SJCRH30 (cell line): Measurements from ENCODE around the gene APOB. TPM values are rescaled to one million over a fixed set of nuclear protein-coding genes. Genes with fewer than 3 reads are reported as not detected.

ENCODE experiments used
- DNase-seq, 2 experiments: peaks; one replicate each; pipeline ENCODE4 v3.0.0-alpha.2; 2015 to 2020
- H3K27ac ChIP-seq: fragments of 250-450 bp; sonication (Bioruptor Pico); 2 replicates; pipeline ENCODE4 v1.5.1; 2020; ENCODE audit warnings: mild to moderate bottlenecking, moderate library complexity
- H3K27me3 ChIP-seq: fragments of 250-450 bp; sonication (Bioruptor Pico); 2 replicates; pipeline ENCODE4 v1.5.1; 2020; ENCODE audit warnings: mild to moderate bottlenecking, moderate library complexity
- H3K36me3 ChIP-seq: fragments of 250-450 bp; sonication (Bioruptor Pico); 2 replicates; pipeline ENCODE4 v1.5.1; 2020; ENCODE audit warnings: mild to moderate bottlenecking, moderate library complexity
- H3K4me1 ChIP-seq: fragments of 250-450 bp; sonication (Bioruptor Pico); 2 replicates; pipeline ENCODE4 v1.5.1; 2020; ENCODE audit warnings: mild to moderate bottlenecking, moderate library complexity
- H3K4me3 ChIP-seq: fragments of 250-450 bp; sonication (Bioruptor Pico); 2 replicates; pipeline ENCODE4 v1.5.1; 2020; ENCODE audit warnings: mild to moderate bottlenecking, moderate library complexity
- H3K9me3 ChIP-seq: fragments of 250-450 bp; sonication (Bioruptor Pico); replicated peaks from 2 replicates; pipeline ENCODE4 v1.5.1; 2020; ENCODE audit warnings: mild to moderate bottlenecking, moderate library complexity
- total RNA-seq: library from RNA; depleted of rRNA; stranded (reverse); fragments of >200 nt; shearing (Covaris generic); gene quantifications from 2 replicates; pipeline ENCODE4 v1.2.3, GENCODE V29; 2014

Gene APOB
- total RNA-seq, 1 experiment from 2014 or later: 0.08 TPM

DNA sequence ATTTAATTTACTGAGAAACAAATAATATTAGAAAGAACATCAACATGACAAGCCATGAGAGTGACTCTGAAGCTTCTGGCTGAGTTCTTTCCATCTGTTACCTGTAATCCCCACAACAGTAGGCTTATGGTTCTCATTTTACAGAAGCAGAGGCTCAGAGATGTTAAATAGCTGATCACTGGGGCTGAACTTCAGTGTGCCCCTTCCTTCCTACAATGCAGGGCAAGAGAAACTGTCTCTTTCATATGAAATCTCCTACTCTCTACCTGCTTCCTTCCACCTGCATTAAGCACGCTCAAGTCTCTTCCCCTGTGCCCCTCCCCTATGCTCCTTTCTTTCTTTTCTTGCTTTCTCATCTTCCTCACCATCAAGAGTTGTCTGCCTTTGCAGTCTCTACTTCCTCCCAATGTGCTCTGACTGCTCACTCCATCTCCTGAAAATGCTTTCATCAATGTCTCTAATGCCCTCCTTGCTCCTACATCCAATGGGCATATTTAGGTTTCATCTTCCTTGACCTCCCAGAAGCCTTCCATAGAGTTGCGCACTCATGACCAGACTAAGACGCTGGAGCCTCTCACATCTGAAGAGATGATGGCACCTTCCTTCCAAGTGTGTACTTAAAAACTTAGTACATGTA, 23.7 kb downstream of the APOB start:
- no peak overlapping the region for H3K4me3 ChIP-seq
- H3K9me3 ChIP-seq: no peaks in the 10 kb centered on the region
- H3K4me1 ChIP-seq: no peaks in the 10 kb centered on the region
- no peak for DNase-seq
- no peaks in the 10 kb centered on the region; the same call in 1 of the 2 replicates for H3K27me3 ChIP-seq
- no peak overlapping the region for H3K27ac ChIP-seq
- H3K36me3 ChIP-seq: no peaks in the 10 kb centered on the region

DNA sequence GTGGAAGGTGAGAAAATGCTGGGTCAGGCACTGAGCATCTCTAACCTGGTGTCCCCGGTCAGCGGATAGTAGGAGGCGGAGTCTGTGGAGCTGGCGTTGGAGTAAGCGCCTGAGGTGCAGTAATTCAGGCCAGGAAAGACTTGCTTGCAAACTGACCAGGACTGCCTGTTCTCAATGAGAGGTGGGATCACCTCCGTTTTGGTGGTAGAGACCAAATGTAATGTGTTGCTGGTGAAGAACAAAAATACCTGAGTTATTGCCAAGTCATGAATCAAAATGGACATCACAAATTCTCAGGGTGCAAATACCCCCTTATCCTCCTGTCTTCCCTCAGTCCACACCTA, 24.2 kb downstream of the APOB start:
- H3K9me3 ChIP-seq: no peaks in the 10 kb centered on the region
- H3K36me3 ChIP-seq: no peaks in the 10 kb centered on the region
- H3K27ac ChIP-seq: no peak overlapping the region
- no peaks in the 10 kb centered on the region; the same call in 1 of the 2 replicates for H3K27me3 ChIP-seq
- H3K4me1 ChIP-seq: no peaks in the 10 kb centered on the region
- H3K4me3 ChIP-seq: no peak overlapping the region
- no peak for DNase-seq

DNA sequence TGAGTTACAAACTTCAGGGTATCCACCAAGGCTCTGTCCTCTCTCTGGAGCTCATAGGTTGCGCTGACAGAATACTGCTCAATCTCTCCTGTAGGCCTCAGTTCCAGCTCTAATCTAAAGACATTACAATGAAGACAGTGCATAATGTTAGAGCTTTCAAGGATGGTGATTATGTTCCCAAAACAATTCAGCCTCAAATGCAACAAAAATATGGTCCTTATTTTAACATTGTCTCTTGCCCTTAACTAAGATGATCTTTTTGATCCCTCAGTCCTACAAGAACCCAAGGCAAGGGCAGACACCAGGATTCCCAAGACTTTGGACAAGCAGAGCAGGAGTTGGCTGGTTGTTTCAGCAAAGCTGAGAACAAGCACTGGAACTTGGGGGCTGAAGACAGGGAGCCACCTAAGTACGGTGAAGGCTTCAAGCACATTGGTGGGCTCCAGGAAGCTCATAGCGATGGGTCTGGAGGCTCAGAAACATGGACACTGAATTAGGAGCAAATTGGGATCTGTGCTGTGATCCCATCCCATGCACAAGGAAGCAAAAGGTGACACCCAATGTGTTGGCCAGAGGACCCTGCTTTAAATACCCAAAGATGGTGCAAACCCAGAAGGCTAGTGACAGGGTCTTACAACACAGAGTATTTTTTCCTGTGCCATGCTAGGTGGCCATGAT, 24.7 kb downstream of the APOB start:
- Histone ChIP-seq H3K9me3 (no peaks in the 10 kb centered on the region), H3K36me3 (no peaks in the 10 kb centered on the region), H3K4me3 (no peak overlapping the region), H3K27me3 (no peaks in the 10 kb centered on the region; the same call in 1 of the 2 replicates), H3K27ac (no peak overlapping the region), H3K4me1 (no peaks in the 10 kb centered on the region)
- no peak for DNase-seq

- no peaks in the 10 kb centered on the region for H3K9me3 ChIP-seq
- H3K4me3 ChIP-seq: no peak overlapping the region
- H3K4me1 ChIP-seq: no peaks in the 10 kb centered on the region
- H3K27ac ChIP-seq: no peak overlapping the region
- DNase-seq: no peak
- no peaks in the 10 kb centered on the region for H3K36me3 ChIP-seq
- H3K27me3 ChIP-seq: no peaks in the 10 kb centered on the region; the same call in 1 of the 2 replicates
Observed at GRCh38 chr2:21018290-21018689, 25.6 kb downstream of the APOB start.

DNA sequence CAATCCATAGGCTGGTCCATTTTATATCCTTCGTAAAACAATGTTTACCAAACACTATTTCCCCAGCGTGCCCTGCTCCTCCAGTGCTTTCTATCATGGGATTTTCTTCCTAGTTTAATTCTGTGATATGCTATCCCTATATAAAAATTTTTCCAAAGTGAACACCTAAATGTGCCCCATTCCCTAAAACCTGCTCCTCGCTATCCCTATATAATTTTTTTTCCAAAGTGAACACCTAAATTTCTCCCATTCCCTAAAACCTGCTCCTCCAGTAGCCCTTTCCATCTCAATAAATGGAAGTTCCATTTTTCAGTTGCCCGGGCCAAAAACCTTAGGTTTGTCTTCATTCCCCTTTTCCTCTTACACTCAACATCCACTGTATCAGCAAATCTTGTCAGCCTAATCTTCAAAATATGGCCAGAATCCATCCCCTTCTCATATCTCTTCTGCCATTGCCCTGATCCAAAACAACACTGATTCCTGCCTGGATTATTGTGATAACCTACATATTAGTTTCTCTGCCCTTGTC, 26.1 kb downstream of the APOB start:
- H3K4me1 ChIP-seq: no peaks in the 10 kb centered on the region
- no peaks in the 10 kb centered on the region for H3K36me3 ChIP-seq
- H3K9me3 ChIP-seq: no peaks in the 10 kb centered on the region
- H3K27ac ChIP-seq: no peak overlapping the region
- no peak for DNase-seq
- no peaks in the 10 kb centered on the region; the same call in 1 of the 2 replicates for H3K27me3 ChIP-seq
- H3K4me3 ChIP-seq: no peak overlapping the region

DNA sequence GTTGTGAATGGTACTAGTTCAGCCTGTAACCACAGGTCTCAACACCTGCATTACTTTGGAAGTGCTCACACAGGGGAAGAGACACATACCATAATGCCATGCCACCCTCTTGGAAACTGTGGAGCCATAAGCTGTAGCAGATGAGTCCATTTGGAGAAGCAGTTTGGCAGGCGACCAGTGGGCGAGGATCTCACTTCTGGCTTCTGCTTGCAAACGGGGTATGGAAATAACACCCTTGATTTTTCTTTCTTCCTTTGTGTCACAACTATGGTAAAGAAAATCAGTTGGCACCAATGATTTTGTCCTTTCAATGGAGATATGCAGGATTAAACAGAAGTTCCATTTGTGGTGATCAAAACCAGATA, 28.6 kb downstream of the APOB start:
- Histone ChIP-seq H3K27ac (no peak overlapping the region), H3K27me3 (no peaks in the 10 kb centered on the region), H3K4me3 (no peak overlapping the region), H3K36me3 (no peaks in the 10 kb centered on the region), H3K4me1 (no peaks in the 10 kb centered on the region), H3K9me3 (no peaks in the 10 kb centered on the region)
- DNase-seq: no peak

- Histone ChIP-seq H3K4me1 (no peaks in the 10 kb centered on the region), H3K27ac (no peak overlapping the region), H3K4me3 (no peak overlapping the region), H3K9me3 (no peaks in the 10 kb centered on the region), H3K36me3 (no peaks in the 10 kb centered on the region), H3K27me3 (no peaks in the 10 kb centered on the region)
- DNase-seq: no peak
Observed at GRCh38 chr2:21014364-21015280, 29.3 kb downstream of the APOB start.

GRCh38 chr2:21013043-21013816, 30.6 kb downstream of the APOB start:
- Histone ChIP-seq H3K4me1 (no peaks in the 10 kb centered on the region), H3K27ac (no peak overlapping the region), H3K27me3 (no peaks in the 10 kb centered on the region), H3K4me3 (no peak overlapping the region), H3K9me3 (no peaks in the 10 kb centered on the region), H3K36me3 (no peaks in the 10 kb centered on the region)
- no peak for DNase-seq

GRCh38 chr2:21012557-21012937, 31.3 kb downstream of the APOB start:
- Histone ChIP-seq H3K4me1 (no peaks in the 10 kb centered on the region), H3K36me3 (no peaks in the 10 kb centered on the region), H3K4me3 (no peak overlapping the region), H3K27me3 (no peaks in the 10 kb centered on the region), H3K27ac (no peak overlapping the region), H3K9me3 (no peaks in the 10 kb centered on the region)
- no peak for DNase-seq

GRCh38 chr2:21011876-21012556, 31.9 kb downstream of the APOB start:
- no peak overlapping the region for H3K27ac ChIP-seq
- DNase-seq: no peak
- H3K36me3 ChIP-seq: no peaks in the 10 kb centered on the region
- H3K9me3 ChIP-seq: no peaks in the 10 kb centered on the region
- no peaks in the 10 kb centered on the region for H3K27me3 ChIP-seq
- H3K4me1 ChIP-seq: no peaks in the 10 kb centered on the region
- no peak overlapping the region for H3K4me3 ChIP-seq

DNA sequence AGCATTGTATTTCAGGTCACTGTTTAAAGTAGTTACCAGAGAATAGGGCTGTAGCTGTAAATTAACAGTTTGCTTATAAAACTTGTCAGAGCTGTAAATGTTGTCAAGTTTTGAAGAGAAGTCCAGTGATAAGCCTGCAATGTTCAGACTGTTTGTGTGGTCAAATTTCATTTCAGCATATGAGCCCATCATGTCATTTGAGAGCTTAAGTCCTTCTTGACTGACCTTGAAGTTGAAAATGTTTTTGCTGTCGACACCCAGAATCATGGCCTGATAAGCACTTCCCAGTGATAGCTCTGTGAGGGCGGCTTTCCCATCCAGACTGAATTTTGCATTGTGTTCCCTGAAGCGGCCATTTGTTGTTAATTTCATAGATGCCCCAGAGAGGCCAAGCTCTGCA, 32.4 kb downstream of the APOB start:
- no peak for DNase-seq
- H3K27me3 ChIP-seq: no peaks in the 10 kb centered on the region; the same call in 1 of the 2 replicates
- no peaks in the 10 kb centered on the region for H3K4me1 ChIP-seq
- no peaks in the 10 kb centered on the region for H3K9me3 ChIP-seq
- no peak overlapping the region for H3K4me3 ChIP-seq
- H3K27ac ChIP-seq: no peak overlapping the region
- no peaks in the 10 kb centered on the region for H3K36me3 ChIP-seq

DNA sequence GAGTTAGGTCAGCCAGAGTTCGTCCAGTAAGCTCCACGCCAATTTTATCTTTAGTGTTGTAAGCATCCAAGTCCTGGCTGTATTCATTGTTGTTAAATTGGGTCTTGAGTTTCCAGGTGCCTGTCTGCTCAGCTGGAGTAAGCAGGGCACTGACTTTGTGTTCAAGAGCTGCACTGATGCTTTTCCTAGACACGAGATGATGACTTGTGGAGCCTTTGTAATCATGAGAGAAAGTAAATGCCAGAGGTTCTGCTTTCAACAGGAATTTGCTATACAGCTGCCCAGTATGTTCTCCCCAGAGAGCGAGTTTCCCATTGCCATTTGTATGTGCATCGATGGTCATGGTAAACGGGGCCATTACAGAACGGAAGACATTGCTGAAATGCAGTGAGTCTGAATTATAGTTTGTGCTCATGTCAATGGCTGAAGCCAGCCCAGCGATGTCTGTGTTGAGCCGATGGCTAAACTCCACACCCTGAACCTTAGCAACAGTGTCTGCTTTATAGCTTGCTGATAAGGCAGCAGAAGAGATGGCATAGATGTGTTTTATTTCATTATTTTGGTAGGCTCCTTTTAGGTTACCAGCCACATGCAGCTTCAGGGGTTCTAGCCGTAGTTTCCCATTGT, 32.9 kb downstream of the APOB start:
- Histone ChIP-seq H3K36me3 (no peaks in the 10 kb centered on the region), H3K27me3 (no peaks in the 10 kb centered on the region; the same call in 1 of the 2 replicates), H3K9me3 (no peaks in the 10 kb centered on the region), H3K27ac (no peak overlapping the region), H3K4me1 (no peaks in the 10 kb centered on the region), H3K4me3 (no peak overlapping the region)
- no peak for DNase-seq

- no peak overlapping the region for H3K4me3 ChIP-seq
- no peaks in the 10 kb centered on the region for H3K9me3 ChIP-seq
- no peaks in the 10 kb centered on the region for H3K36me3 ChIP-seq
- no peaks in the 10 kb centered on the region for H3K4me1 ChIP-seq
- H3K27me3 ChIP-seq: no peaks in the 10 kb centered on the region; the same call in 1 of the 2 replicates
- no peak overlapping the region for H3K27ac ChIP-seq
- no peak for DNase-seq
Observed at GRCh38 chr2:21009662-21010225, 34.1 kb downstream of the APOB start.
